H1 (cell line): ENCODE results near the gene PPP1CA. TPM values are rescaled to one million over a fixed set of nuclear protein-coding genes. Genes with fewer than 3 reads are reported as not detected.

Experiments used
- CHD2 ChIP-seq: IDR thresholded peaks from 2 replicates; pipeline ENCODE4 v1.6.1; 2012; ENCODE audit warnings: low read length, improper control_type of control experiment
- JUN ChIP-seq: IDR thresholded peaks from 2 replicates; pipeline ENCODE4 v1.6.1; 2011; ENCODE audit warnings: low read depth, mild to moderate bottlenecking, improper control_type of control experiment, low read length
- POU5F1 ChIP-seq: IDR thresholded peaks from 2 replicates; pipeline ENCODE4 v1.6.1; 2011; ENCODE audit warnings: low read depth, mild to moderate bottlenecking, low read length, moderate library complexity
- polyA plus RNA-seq, 7 experiments: library from polyadenylated mRNA; depleted of rRNA in 3 of 7; stranded (reverse) in 5 of 7; unstranded in 2 of 7; fragments of >200 nt in 5 of 7; fragments of 200-250 nt in 2 of 7; gene quantifications; 1 replicate in 5 of 7; 2 replicates in 1 of 7; 4 replicates in 1 of 7; pipeline versions ENCODE4 v1.2.1 to v1.2.3, GENCODE V29; 2011 to 2013; ENCODE audit warnings: missing spikeins in 2 of 7, mixed read lengths in 2 of 7
- total RNA-seq: library from RNA; stranded (reverse); fragmentation: NEBNext Ultra II Directional; extraction: Animal tissue kit (Norgen Biotek cat#: 25700); gene quantifications from 2 replicates; pipeline ENCODE4 v1.2.1, GENCODE V29; 2021

The PPP1CA gene
- total and polyA plus RNA-seq, 2 of the 8 experiments (the other 6 are each of a cell fraction or from before 2014, with no cell fraction given), result 198 to 359 TPM

DNA sequence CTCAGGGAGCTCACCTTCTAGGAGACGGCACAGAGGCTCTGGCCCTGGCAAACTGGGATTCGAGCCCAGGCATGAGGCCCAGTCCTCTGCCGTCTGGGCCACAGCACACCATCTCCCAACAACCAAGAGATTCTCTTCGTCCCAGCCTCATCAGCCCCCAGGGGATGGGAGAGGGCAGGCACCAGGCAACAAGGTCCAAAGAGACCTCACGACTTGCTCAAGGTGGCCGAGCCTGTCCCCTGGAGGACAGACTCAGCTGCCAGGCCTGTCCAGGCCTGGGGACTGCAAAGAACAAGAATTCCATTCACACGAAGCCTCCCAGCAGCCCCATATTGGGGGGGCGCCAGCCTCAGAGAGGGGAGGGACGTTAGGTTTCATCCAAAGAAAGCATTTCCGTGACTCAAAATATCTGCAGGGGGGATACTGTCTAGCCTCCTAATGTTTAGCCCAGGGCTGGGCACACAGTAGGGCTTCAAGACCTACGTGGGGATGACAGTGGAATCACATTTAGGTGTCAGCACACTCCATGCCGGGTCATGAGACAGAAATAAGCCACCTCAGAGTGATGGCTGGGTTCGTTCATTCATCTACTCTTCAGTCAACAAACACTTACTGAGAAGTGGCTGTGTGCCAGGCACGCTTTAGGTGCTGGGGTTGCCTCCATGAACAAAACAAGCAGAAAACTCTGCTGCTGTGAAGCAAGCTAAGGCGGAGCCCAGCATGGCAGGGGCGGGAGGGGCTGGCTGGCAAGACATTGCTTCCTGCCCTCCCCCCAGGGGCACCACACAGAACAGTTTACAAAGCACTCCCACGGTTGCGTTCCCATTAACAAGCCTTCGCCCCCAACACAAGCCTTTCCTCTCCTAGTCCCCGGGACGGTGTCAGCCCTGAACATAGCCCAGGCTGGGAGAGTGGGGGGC lies 15.0 kb upstream of the PPP1CA start (continued):
- TF ChIP-seq CHD2, result no peak
- no peak for TF ChIP-seq POU5F1
- TF ChIP-seq JUN, result no peak
